Esophagus squamous epithelium (tissue), 4 donors: ENCODE results near the gene PRDX3.

Source experiments
- POLR2A ChIP-seq, 4 donors: fragments of 450-650 bp; IDR thresholded peaks; one replicate each; pipeline ENCODE4 v1.6.1; 2017; ENCODE audit warnings: antibody characterized with exemption in 4 of 4, mild to moderate bottlenecking in 4 of 4, moderate library complexity in 3 of 4
- TF ChIP-seq, protein P1 (sequence below), 6 experiments: fragments of 450-650 bp in 4 of 6; fragments of 200-600 bp in 2 of 6; sonication (generic) in 2 of 6; IDR thresholded peaks; one replicate each; pipeline ENCODE4 v1.5.1; 2016 to 2019; ENCODE audit warnings: antibody characterized with exemption in 6 of 6, mild to moderate bottlenecking in 4 of 6, moderate library complexity in 4 of 6

- no peak for TF ChIP-seq POLR2A (IDR thresholded peaks at IDR 0.05)
- TF ChIP-seq, protein P1, sequence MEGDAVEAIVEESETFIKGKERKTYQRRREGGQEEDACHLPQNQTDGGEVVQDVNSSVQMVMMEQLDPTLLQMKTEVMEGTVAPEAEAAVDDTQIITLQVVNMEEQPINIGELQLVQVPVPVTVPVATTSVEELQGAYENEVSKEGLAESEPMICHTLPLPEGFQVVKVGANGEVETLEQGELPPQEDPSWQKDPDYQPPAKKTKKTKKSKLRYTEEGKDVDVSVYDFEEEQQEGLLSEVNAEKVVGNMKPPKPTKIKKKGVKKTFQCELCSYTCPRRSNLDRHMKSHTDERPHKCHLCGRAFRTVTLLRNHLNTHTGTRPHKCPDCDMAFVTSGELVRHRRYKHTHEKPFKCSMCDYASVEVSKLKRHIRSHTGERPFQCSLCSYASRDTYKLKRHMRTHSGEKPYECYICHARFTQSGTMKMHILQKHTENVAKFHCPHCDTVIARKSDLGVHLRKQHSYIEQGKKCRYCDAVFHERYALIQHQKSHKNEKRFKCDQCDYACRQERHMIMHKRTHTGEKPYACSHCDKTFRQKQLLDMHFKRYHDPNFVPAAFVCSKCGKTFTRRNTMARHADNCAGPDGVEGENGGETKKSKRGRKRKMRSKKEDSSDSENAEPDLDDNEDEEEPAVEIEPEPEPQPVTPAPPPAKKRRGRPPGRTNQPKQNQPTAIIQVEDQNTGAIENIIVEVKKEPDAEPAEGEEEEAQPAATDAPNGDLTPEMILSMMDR (IDR thresholded peaks at IDR 0.05): no peak
Measured at GRCh38 chr10:119221201-119221600, 42.6 kb upstream of the PRDX3 start.
